IMR-90 (cell line): Measurements from ENCODE around the gene HS3ST5. TPM values are rescaled to one million over a fixed set of nuclear protein-coding genes. Genes with fewer than 3 reads are reported as not detected.

Experiments
- ATAC-seq: fragments of 200-7000 bp; cut with Tn5 transposase; 2 replicates; pipeline ENCODE4 v1.9.1; 2020; ENCODE audit warnings: low read depth, mild to moderate bottlenecking, moderate library complexity
- BruUV-seq: library from RNA; stranded (reverse); fragments of 400-500 nt; replicated peaks from 2 replicates; lab custom pipeline; 2021; lab: Mats Ljungman, UMichigan
- CTCF ChIA-PET: fragments of 300-600 bp; formaldehyde crosslinking; extraction: SDS; loops from one replicate; lab custom pipeline; 2021; ENCODE audit warnings: antibody characterized with exemption; lab: Yijun Ruan, JAX
- POLR2A ChIA-PET: fragments of 300-600 bp; sonication (Branson Sonifier 250); formaldehyde crosslinking; loops from one replicate; lab custom pipeline; 2022; ENCODE audit warnings: antibody characterized with exemption; ENCODE audit not compliant: unreplicated experiment; lab: Charles Lee
- DNase-seq: peaks from one replicate; pipeline ENCODE4 v3.0.0; 2013
- H2AFZ ChIP-seq: replicated peaks from 2 replicates; pipeline ENCODE3; 2013; ENCODE audit warnings: low read length, mild to moderate bottlenecking; ENCODE audit not compliant: poor library complexity
- H2AK5ac ChIP-seq: 2 replicates; pipeline ENCODE4 v1.6.1; 2013; ENCODE audit warnings: low read depth, low read length, inconsistent platforms
- H2AK9ac ChIP-seq: replicated peaks from 2 replicates; pipeline ENCODE3; 2013; ENCODE audit warnings: mild to moderate bottlenecking, low read depth, low read length, moderate library complexity; ENCODE audit not compliant: poor library complexity
- H2BK120ac ChIP-seq: 2 replicates; pipeline ENCODE4 v1.6.1; 2013; ENCODE audit warnings: low read depth, low read length, inconsistent platforms
- H2BK15ac ChIP-seq: 3 replicates; pipeline ENCODE4 v1.6.1; 2013; ENCODE audit warnings: low read depth, low read length, inconsistent platforms
- H2BK20ac ChIP-seq: 2 replicates; pipeline ENCODE4 v1.6.1; 2013; ENCODE audit warnings: low read depth, mild to moderate bottlenecking, inconsistent platforms, low read length, moderate library complexity
- H2BK5ac ChIP-seq: 2 replicates; pipeline ENCODE4 v1.6.1; 2013; ENCODE audit warnings: mild to moderate bottlenecking, low read depth, low read length, inconsistent platforms; ENCODE audit not compliant: poor library complexity, severe bottlenecking
- H3K14ac ChIP-seq: replicated peaks from 2 replicates; pipeline ENCODE4 v1.6.1; 2013; ENCODE audit warnings: low read depth, low read length, inconsistent platforms
- H3K18ac ChIP-seq: 2 replicates; pipeline ENCODE4 v1.6.1; 2013; ENCODE audit warnings: low read depth, low read length, control low read depth
- H3K23ac ChIP-seq: 2 replicates; pipeline ENCODE4 v1.6.1; 2013; ENCODE audit warnings: low read depth, low read length, inconsistent platforms
- H3K27ac ChIP-seq: 2 replicates; pipeline ENCODE4 v1.5.1; 2013; ENCODE audit warnings: mild to moderate bottlenecking, control low read depth, low read length; ENCODE audit not compliant: insufficient read depth
- H3K27me3 ChIP-seq: 2 replicates; pipeline ENCODE4 v1.6.1; 2013; ENCODE audit warnings: low read length; ENCODE audit not compliant: control insufficient read depth, insufficient read depth
- H3K36me3 ChIP-seq: 2 replicates; pipeline ENCODE4 v1.6.1; 2013; ENCODE audit warnings: low read length, mixed read lengths; ENCODE audit not compliant: control insufficient read depth, insufficient read depth
- H3K4ac ChIP-seq: 2 replicates; pipeline ENCODE4 v1.6.1; 2013; ENCODE audit warnings: low read depth, low read length, inconsistent platforms
- H3K4me1 ChIP-seq: 2 replicates; pipeline ENCODE4 v1.6.1; 2013; ENCODE audit warnings: low read length, mixed read lengths; ENCODE audit not compliant: control insufficient read depth, insufficient read depth
- H3K4me2 ChIP-seq: 2 replicates; pipeline ENCODE4 v1.6.1; 2013; ENCODE audit warnings: low read depth, mild to moderate bottlenecking, control low read depth, low read length, moderate library complexity
- H3K4me3 ChIP-seq: 2 replicates; pipeline ENCODE4 v1.5.1; 2013; ENCODE audit warnings: low read depth, mild to moderate bottlenecking, control low read depth, low read length, moderate library complexity; ENCODE audit not compliant: insufficient read depth
- H3K56ac ChIP-seq: 2 replicates; pipeline ENCODE4 v1.6.1; 2013; ENCODE audit warnings: low read length, inconsistent platforms; ENCODE audit not compliant: insufficient read depth; ENCODE audit errors: extremely low read depth
- H3K79me1 ChIP-seq, 2 experiments: 2 replicates each; pipeline ENCODE4 v1.6.1; 2013; ENCODE audit warnings: low read length in 2 of 2, inconsistent platforms in 1 of 2, low read depth in 1 of 2
- H3K9ac ChIP-seq: 2 replicates; pipeline ENCODE4 v1.6.1; 2013; ENCODE audit warnings: low read depth, low read length, control low read depth
- H3K9me1 ChIP-seq: 2 replicates; pipeline ENCODE4 v1.6.1; 2013; ENCODE audit warnings: low read length, inconsistent platforms; ENCODE audit not compliant: insufficient read depth
- H3K9me3 ChIP-seq: 2 replicates; pipeline ENCODE4 v1.6.1; 2013; ENCODE audit warnings: low read length; ENCODE audit not compliant: control insufficient read depth, insufficient read depth
- H4K20me1 ChIP-seq: 2 replicates; pipeline ENCODE4 v1.6.1; 2013; ENCODE audit warnings: low read length, inconsistent platforms; ENCODE audit not compliant: insufficient read depth
- H4K5ac ChIP-seq: 2 replicates; pipeline ENCODE4 v1.6.1; 2013; ENCODE audit warnings: mild to moderate bottlenecking, low read depth, low read length, control low read depth
- H4K8ac ChIP-seq, 2 experiments: 2 replicates each; pipeline ENCODE4 v1.6.1; 2013; ENCODE audit warnings: low read depth in 2 of 2, low read length in 2 of 2, control low read depth in 1 of 2, inconsistent platforms in 1 of 2
- H4K91ac ChIP-seq: 2 replicates; pipeline ENCODE4 v1.6.1; 2013; ENCODE audit warnings: low read depth, low read length, inconsistent platforms; ENCODE audit not compliant: insufficient read depth
- BHLHE40 ChIP-seq: fragments of 150-350 bp; IDR thresholded peaks from 2 replicates; pipeline ENCODE4 v1.6.1; 2016; ENCODE audit warnings: mild to moderate bottlenecking, low read depth, low read length
- CEBPB ChIP-seq: IDR thresholded peaks from 2 replicates; pipeline ENCODE4 v1.6.1; 2012; ENCODE audit warnings: low read depth, low read length, improper control_type of control experiment
- CHD1 ChIP-seq: IDR thresholded peaks from 2 replicates; pipeline ENCODE4 v1.6.1; 2012; ENCODE audit warnings: low read depth, low read length, improper control_type of control experiment
- CTCF ChIP-seq: conservative IDR thresholded peaks from 2 replicates; pipeline ENCODE4 v1.5.1; 2012; ENCODE audit warnings: mild to moderate bottlenecking, low read depth, low read length, improper control_type of control experiment
- ELK1 ChIP-seq: fragments of 150-350 bp; IDR thresholded peaks from 2 replicates; pipeline ENCODE4 v1.6.1; 2016; ENCODE audit warnings: low read depth, mild to moderate bottlenecking, low read length, moderate library complexity, borderline replicate concordance
- FOS ChIP-seq: fragments of 150-350 bp; IDR thresholded peaks from 2 replicates; pipeline ENCODE4 v1.6.1; 2016; ENCODE audit warnings: low read depth, low read length
- MAFK ChIP-seq: IDR thresholded peaks from 2 replicates; pipeline ENCODE4 v1.6.1; 2012; ENCODE audit warnings: low read depth, low read length, improper control_type of control experiment
- MAZ ChIP-seq: IDR thresholded peaks from 2 replicates; pipeline ENCODE4 v1.6.1; 2012; ENCODE audit warnings: low read depth, mild to moderate bottlenecking, low read length, improper control_type of control experiment, moderate library complexity, borderline replicate concordance
- MXI1 ChIP-seq: IDR thresholded peaks from 2 replicates; pipeline ENCODE4 v1.6.1; 2012; ENCODE audit warnings: low read depth, mild to moderate bottlenecking, low read length, moderate library complexity, borderline replicate concordance
- NFE2L2 ChIP-seq: fragments of 150-350 bp; IDR thresholded peaks from 2 replicates; pipeline ENCODE4 v1.6.1; 2016; ENCODE audit warnings: low read depth, mild to moderate bottlenecking, low read length
- POLR2A ChIP-seq: IDR thresholded peaks from 2 replicates; pipeline ENCODE4 v1.6.1; 2012; ENCODE audit warnings: mild to moderate bottlenecking, low read depth, low read length
- RAD21 ChIP-seq: IDR thresholded peaks from 2 replicates; pipeline ENCODE4 v1.6.1; 2012; ENCODE audit warnings: low read length, improper control_type of control experiment
- RCOR1 ChIP-seq: IDR thresholded peaks from 2 replicates; pipeline ENCODE4 v1.6.1; 2012; ENCODE audit warnings: mild to moderate bottlenecking, low read length, improper control_type of control experiment; ENCODE audit not compliant: insufficient replicate concordance
- RFX5 ChIP-seq: IDR thresholded peaks from 2 replicates; pipeline ENCODE4 v1.8.0; 2012; ENCODE audit warnings: low read depth, mild to moderate bottlenecking, low read length, moderate library complexity
- SMC3 ChIP-seq: fragments of 150-350 bp; IDR thresholded peaks from 2 replicates; pipeline ENCODE4 v1.6.1; 2016; ENCODE audit warnings: low read depth, mild to moderate bottlenecking, antibody characterized with exemption, low read length, moderate library complexity
- WGBS, 2 experiments: methylation state at CpG; one replicate each; pipeline versions ENCODE4 v1.1.5 to v1.1.7; 2013; ENCODE audit warnings: missing lambda C conversion rate in 2 of 2; ENCODE audit not compliant: insufficient read length in 1 of 2; ENCODE audit errors: extremely low coverage in 2 of 2; 5-methylcytosine and 5-hydroxymethylcytosine counted together
- dilution Hi-C: fragments of 300-500 bp; cut with HindIII; formaldehyde crosslinking; loops from one replicate; pipeline ENCODE4 v1.14.3; 2018; ENCODE audit warnings: low sequenced_read_pairs; ENCODE audit not compliant: unreplicated experiment
- in situ Hi-C: fragments of 300-500 bp; cut with MboI; formaldehyde crosslinking; loops from 3 replicates; pipeline ENCODE4 v1.14.3; 2019; ENCODE audit warnings: low sequenced_read_pairs, inconsistent platforms, mixed read lengths
- intact Hi-C: fragments of 100-400 bp; cut with micrococcal nuclease; formaldehyde crosslinking; loops from 2 replicates; pipeline ENCODE4 v1.10.0; 2022
- polyA plus RNA-seq, 3 experiments: library from polyadenylated mRNA; depleted of rRNA; stranded (reverse); fragments of >200 nt; gene quantifications; 2 replicates each; pipeline ENCODE4 v1.2.3, GENCODE V29; 2012; ENCODE audit warnings: low replicate concordance in 1 of 3
- total RNA-seq: library from RNA; depleted of rRNA; stranded (reverse); fragments of >200 nt; gene quantifications from 2 replicates; pipeline ENCODE4 v1.2.3, GENCODE V29; 2012

The HS3ST5 gene
- total and polyA plus RNA-seq, 2 of the 4 experiments (the other 2 are of a cell fraction) = not detected

- BruUV-seq = no TSS peak
- no peaks in the 10 kb centered on the region; the same call in 1 of the 2 replicates for H3K9me1 ChIP-seq
- POLR2A ChIA-PET = no interaction called here
These were observed 181.9 kb downstream of the HS3ST5 start for GRCh38 chr6:114160881-114161280.

More at GRCh38 chr6:114160881-114161280, 181.9 kb downstream of the HS3ST5 start:
- H2BK120ac ChIP-seq = no peak overlapping the region
- no peak overlapping the region for H4K8ac ChIP-seq
- no peak overlapping the region for H3K4ac ChIP-seq
- H2AK9ac ChIP-seq = no peak overlapping the region
- no peaks in the 10 kb centered on the region; the same call in 1 of the 2 replicates for H3K27me3 ChIP-seq
- H2BK5ac ChIP-seq = no peak overlapping the region
- no peak overlapping the region for H2AK5ac ChIP-seq
- no peaks in the 10 kb centered on the region for H3K79me1 ChIP-seq
- H3K4me2 ChIP-seq = no peak overlapping the region
- H3K23ac ChIP-seq = no peak overlapping the region
- H3K14ac ChIP-seq = no peak overlapping the region
- no peak overlapping the region for H3K27ac ChIP-seq
- dilution Hi-C loops (no loop called here), intact Hi-C loops (no loop called here), in situ Hi-C loops (no loop called here)
- CTCF ChIA-PET = no interaction called here
- H3K9ac ChIP-seq = no peak overlapping the region
- H2BK20ac ChIP-seq = no peak overlapping the region
- no peak overlapping the region for H4K91ac ChIP-seq
- no peaks in the 10 kb centered on the region for H3K9me3 ChIP-seq
- H2AFZ ChIP-seq = no peak overlapping the region
- no peak overlapping the region for H3K56ac ChIP-seq
- DNase-seq (no peak), ATAC-seq (no peak)
- no peaks in the 10 kb centered on the region for H3K36me3 ChIP-seq
- H3K4me3 ChIP-seq = no peak overlapping the region
- H3K4me1 ChIP-seq = no peaks in the 10 kb centered on the region
- no CpG with 5 or more reads among the region's 4 CpGs for WGBS, 2 experiments
- no peak overlapping the region for H4K5ac ChIP-seq
- no peak overlapping the region for H3K18ac ChIP-seq
- TF ChIP-seq FOS (no peak), BHLHE40 (no peak), CHD1 (no peak), RCOR1 (no peak), ELK1 (no peak), POLR2A (no peak), RFX5 (no peak), NFE2L2 (no peak), MAFK (no peak), SMC3 (no peak), RAD21 (no peak), MXI1 (no peak), CTCF (no peak), CEBPB (no peak), MAZ (no peak)
- no peaks in the 10 kb centered on the region for H4K20me1 ChIP-seq
- no peak overlapping the region for H2BK15ac ChIP-seq
